ENCODE results near the gene HGFAC. TPM values are rescaled to one million over a fixed set of nuclear protein-coding genes. Genes with fewer than 3 reads are reported as not detected.
A peak's percentile ranks its signal among the peaks of the same experiment; 100 is the strongest.

The HGFAC gene
- polyA plus RNA-seq, 1 donor from 2014 or later: 16.2 TPM

DNA sequence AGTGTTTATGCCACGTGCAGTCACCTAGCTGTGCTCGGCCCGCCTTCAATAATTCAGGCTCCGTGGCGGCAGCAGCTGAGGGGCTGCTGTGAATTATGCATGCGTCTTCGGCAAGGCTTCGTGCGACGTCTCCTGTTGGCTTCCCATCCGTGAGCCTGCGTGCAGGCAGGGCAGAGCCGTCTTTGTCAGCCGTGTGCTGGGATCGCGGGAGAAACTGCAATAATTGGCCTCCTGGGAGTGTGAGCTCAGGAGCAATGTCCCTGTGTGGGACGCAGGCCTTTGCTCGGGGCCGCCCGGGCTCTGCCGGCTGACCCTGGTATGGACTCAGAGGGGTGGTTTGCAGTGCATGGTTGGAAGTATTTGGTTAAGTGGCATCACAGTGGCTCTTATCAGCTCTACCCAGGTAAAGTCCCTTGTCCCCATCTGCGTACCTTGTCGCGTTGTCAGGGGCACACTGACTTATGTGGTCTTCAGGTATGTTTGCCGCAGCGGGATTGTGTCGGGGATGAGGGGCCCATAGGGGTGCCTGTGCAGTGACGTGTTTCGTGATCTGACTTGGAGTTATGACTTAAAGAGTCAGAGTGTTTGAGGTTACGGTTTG is 34.5 kb upstream of the HGFAC start:
- no peak overlapping the region for H2AFZ ChIP-seq (ENCODE audit: low read depth, low read length)
- peak overlapping the region; percentile 42 for H3K9ac ChIP-seq (ENCODE audit: low read length)
- no peaks in the 10 kb centered on the region for H3K27me3 ChIP-seq (ENCODE audit: insufficient read depth, low read depth, low read length)
- no peaks in the 10 kb centered on the region for H3K9me3 ChIP-seq (ENCODE audit: low read length)
- H3K4me2 ChIP-seq (ENCODE audit: low read length): no peak overlapping the region
- no peaks in the 10 kb centered on the region for H4K20me1 ChIP-seq (ENCODE audit: insufficient read depth)
- H3K4me3 ChIP-seq (ENCODE audit: low read length): peak overlapping the region; percentile 39
- no peak for TF ChIP-seq TAF1 (IDR thresholded peaks at IDR 0.05; ENCODE audit: low read depth)
- peak; percentile 47 for TF ChIP-seq RAD21 (conservative IDR thresholded peaks at IDR 0.05)
- TF ChIP-seq EP300 (conservative IDR thresholded peaks at IDR 0.05; ENCODE audit: poor library complexity, severe bottlenecking): peak; percentile 57
- peak; percentile 75 for TF ChIP-seq MXI1 (conservative IDR thresholded peaks at IDR 0.05; ENCODE audit: poor library complexity, severe bottlenecking)
- peak; percentile 58 for TF ChIP-seq POLR2AphosphoS5 (IDR thresholded peaks at IDR 0.05)
- TF ChIP-seq EZH2 (IDR thresholded peaks at IDR 0.05; ENCODE audit: borderline replicate concordance, insufficient read depth, low read length, poor library complexity, severe bottlenecking): no peak
- TF ChIP-seq, protein P1, sequence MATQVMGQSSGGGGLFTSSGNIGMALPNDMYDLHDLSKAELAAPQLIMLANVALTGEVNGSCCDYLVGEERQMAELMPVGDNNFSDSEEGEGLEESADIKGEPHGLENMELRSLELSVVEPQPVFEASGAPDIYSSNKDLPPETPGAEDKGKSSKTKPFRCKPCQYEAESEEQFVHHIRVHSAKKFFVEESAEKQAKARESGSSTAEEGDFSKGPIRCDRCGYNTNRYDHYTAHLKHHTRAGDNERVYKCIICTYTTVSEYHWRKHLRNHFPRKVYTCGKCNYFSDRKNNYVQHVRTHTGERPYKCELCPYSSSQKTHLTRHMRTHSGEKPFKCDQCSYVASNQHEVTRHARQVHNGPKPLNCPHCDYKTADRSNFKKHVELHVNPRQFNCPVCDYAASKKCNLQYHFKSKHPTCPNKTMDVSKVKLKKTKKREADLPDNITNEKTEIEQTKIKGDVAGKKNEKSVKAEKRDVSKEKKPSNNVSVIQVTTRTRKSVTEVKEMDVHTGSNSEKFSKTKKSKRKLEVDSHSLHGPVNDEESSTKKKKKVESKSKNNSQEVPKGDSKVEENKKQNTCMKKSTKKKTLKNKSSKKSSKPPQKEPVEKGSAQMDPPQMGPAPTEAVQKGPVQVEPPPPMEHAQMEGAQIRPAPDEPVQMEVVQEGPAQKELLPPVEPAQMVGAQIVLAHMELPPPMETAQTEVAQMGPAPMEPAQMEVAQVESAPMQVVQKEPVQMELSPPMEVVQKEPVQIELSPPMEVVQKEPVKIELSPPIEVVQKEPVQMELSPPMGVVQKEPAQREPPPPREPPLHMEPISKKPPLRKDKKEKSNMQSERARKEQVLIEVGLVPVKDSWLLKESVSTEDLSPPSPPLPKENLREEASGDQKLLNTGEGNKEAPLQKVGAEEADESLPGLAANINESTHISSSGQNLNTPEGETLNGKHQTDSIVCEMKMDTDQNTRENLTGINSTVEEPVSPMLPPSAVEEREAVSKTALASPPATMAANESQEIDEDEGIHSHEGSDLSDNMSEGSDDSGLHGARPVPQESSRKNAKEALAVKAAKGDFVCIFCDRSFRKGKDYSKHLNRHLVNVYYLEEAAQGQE (IDR thresholded peaks at IDR 0.05; ENCODE audit: borderline replicate concordance): peak; percentile 32
- peak; percentile 54 for TF ChIP-seq SMC3 (conservative IDR thresholded peaks at IDR 0.05; ENCODE audit: poor library complexity)
- no peaks in the 10 kb centered on the region for H3K9me2 ChIP-seq (ENCODE audit: insufficient read depth, low read length)
- H3K79me2 ChIP-seq (replicated peaks; ENCODE audit: insufficient read depth, low read length): no peaks in the 10 kb centered on the region
- no peaks in the 10 kb centered on the region for H3K36me3 ChIP-seq (ENCODE audit: insufficient read depth, low read length)
- H3F3A ChIP-seq (ENCODE audit: insufficient read depth, low read length, poor library complexity, severe bottlenecking): no peaks in the 10 kb centered on the region
- peak overlapping the region; percentile 67 for H3K27ac ChIP-seq (ENCODE audit: low read length)

DNA sequence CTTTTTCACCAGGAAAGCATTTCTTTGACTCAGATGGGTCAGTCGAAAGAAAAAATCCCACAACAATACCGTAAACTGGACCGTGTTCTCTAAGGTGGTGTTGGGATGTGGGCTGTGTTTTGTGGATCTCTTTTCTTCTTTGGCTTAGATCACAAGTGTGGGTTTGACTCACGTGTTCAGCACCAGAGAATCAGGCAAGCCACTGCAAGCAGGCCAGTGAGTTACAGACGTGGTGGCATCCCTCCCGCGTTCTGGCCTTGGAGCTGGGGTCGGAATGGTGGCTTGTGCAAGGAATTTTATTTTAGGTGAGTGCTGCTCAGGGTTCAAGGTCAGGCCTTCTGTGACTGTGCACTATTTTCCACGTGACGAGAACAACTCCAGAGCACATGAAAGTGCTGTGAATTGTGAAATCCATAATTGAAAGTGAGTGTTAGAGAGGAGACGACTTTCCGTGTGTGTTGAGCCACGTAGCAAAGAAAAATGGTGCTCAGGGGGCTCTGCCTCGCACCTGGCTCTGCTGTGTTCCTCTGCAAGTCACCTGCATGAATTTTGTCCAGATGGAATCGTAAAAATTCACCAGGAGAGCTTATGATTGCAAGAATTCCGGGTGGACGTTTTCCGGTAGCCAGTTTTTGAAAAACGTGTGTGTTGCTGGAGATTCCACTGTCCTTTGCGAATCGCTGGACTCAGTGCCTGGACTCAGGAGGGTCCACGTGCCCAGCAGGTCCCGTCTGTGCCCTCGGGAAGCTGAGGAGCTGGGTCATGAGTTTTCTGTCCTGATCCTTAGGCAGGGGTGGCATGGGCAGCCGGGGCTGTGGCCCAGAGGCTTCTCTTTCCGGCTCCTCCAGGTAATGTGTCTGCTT is 33.6 kb upstream of the HGFAC start:
- H3K27me3 ChIP-seq (ENCODE audit: insufficient read depth, low read depth, low read length): no peaks in the 10 kb centered on the region
- no peaks in the 10 kb centered on the region for H3K9me2 ChIP-seq (ENCODE audit: insufficient read depth, low read length)
- peak overlapping the region; percentile 67 for H3K27ac ChIP-seq (ENCODE audit: low read length)
- H3K9me3 ChIP-seq (ENCODE audit: low read length): no peaks in the 10 kb centered on the region
- no peaks in the 10 kb centered on the region for H3F3A ChIP-seq (ENCODE audit: insufficient read depth, low read length, poor library complexity, severe bottlenecking)
- no peak overlapping the region for H3K4me2 ChIP-seq (ENCODE audit: low read length)
- no peaks in the 10 kb centered on the region for H4K20me1 ChIP-seq (ENCODE audit: insufficient read depth)
- peak overlapping the region; percentile 31 for H3K4me3 ChIP-seq (ENCODE audit: low read length)
- H3K79me2 ChIP-seq (replicated peaks; ENCODE audit: insufficient read depth, low read length): no peaks in the 10 kb centered on the region
- no peak overlapping the region for H2AFZ ChIP-seq (ENCODE audit: low read depth, low read length)
- TF ChIP-seq EP300 (conservative IDR thresholded peaks at IDR 0.05; ENCODE audit: poor library complexity, severe bottlenecking) (no peak), POLR2AphosphoS5 (IDR thresholded peaks at IDR 0.05) (no peak), RAD21 (conservative IDR thresholded peaks at IDR 0.05) (no peak), EZH2 (IDR thresholded peaks at IDR 0.05; ENCODE audit: borderline replicate concordance, insufficient read depth, low read length, poor library complexity, severe bottlenecking) (no peak), SMC3 (conservative IDR thresholded peaks at IDR 0.05; ENCODE audit: poor library complexity) (no peak), MXI1 (conservative IDR thresholded peaks at IDR 0.05; ENCODE audit: poor library complexity, severe bottlenecking) (no peak), TAF1 (IDR thresholded peaks at IDR 0.05; ENCODE audit: low read depth) (no peak)
- TF ChIP-seq, protein P1 (IDR thresholded peaks at IDR 0.05; ENCODE audit: borderline replicate concordance): no peak
- TF ChIP-seq, protein P2, sequence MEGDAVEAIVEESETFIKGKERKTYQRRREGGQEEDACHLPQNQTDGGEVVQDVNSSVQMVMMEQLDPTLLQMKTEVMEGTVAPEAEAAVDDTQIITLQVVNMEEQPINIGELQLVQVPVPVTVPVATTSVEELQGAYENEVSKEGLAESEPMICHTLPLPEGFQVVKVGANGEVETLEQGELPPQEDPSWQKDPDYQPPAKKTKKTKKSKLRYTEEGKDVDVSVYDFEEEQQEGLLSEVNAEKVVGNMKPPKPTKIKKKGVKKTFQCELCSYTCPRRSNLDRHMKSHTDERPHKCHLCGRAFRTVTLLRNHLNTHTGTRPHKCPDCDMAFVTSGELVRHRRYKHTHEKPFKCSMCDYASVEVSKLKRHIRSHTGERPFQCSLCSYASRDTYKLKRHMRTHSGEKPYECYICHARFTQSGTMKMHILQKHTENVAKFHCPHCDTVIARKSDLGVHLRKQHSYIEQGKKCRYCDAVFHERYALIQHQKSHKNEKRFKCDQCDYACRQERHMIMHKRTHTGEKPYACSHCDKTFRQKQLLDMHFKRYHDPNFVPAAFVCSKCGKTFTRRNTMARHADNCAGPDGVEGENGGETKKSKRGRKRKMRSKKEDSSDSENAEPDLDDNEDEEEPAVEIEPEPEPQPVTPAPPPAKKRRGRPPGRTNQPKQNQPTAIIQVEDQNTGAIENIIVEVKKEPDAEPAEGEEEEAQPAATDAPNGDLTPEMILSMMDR (IDR thresholded peaks at IDR 0.05; ENCODE audit: poor library complexity, severe bottlenecking): no peak
- H3K9ac ChIP-seq (ENCODE audit: low read length): no peak overlapping the region
- no peaks in the 10 kb centered on the region for H3K36me3 ChIP-seq (ENCODE audit: insufficient read depth, low read length)

Data from neural cell (in vitro differentiated cells).